ENCODE measurements around the gene MIOX.

DNA sequence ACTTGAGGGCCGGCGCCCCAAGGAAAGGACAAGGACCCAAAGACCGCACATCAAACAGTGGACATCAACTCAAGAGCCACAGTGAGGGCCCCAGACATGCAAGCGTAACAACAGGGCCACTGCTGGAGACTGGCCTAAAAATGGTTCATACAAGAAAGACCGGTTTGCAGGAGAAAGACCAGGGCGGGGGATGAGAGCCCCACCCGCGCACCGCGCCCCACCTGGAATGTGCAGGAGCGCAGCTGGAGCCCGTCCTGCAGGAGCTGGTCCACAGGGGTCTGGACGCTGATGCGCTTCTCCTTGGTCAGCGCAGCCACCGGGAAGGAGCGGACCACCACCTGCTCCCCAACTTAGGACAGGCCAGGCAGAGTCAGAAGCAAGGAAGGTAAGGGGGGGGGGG, 25.7 kb upstream of the MIOX start:
- TF ChIP-seq EZH2phosphoT487 (IDR thresholded peaks at IDR 0.05; ENCODE audit: borderline replicate concordance): no peak
- TF ChIP-seq, protein P1, sequence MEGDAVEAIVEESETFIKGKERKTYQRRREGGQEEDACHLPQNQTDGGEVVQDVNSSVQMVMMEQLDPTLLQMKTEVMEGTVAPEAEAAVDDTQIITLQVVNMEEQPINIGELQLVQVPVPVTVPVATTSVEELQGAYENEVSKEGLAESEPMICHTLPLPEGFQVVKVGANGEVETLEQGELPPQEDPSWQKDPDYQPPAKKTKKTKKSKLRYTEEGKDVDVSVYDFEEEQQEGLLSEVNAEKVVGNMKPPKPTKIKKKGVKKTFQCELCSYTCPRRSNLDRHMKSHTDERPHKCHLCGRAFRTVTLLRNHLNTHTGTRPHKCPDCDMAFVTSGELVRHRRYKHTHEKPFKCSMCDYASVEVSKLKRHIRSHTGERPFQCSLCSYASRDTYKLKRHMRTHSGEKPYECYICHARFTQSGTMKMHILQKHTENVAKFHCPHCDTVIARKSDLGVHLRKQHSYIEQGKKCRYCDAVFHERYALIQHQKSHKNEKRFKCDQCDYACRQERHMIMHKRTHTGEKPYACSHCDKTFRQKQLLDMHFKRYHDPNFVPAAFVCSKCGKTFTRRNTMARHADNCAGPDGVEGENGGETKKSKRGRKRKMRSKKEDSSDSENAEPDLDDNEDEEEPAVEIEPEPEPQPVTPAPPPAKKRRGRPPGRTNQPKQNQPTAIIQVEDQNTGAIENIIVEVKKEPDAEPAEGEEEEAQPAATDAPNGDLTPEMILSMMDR (conservative IDR thresholded peaks at IDR 0.05; ENCODE audit: low read length): no peak

All from Loucy (cell line).